SH-SY5Y (cell line): ENCODE results near the gene DYNC2H1.

ENCODE experiments used
- GATA2 ChIP-seq: IDR thresholded peaks from 2 replicates; pipeline ENCODE4 v1.6.1; 2011; ENCODE audit warnings: mild to moderate bottlenecking, low read depth, low read length
- GATA3 ChIP-seq: IDR thresholded peaks from 2 replicates; pipeline ENCODE4 v1.6.1; 2011; ENCODE audit warnings: low read depth, mild to moderate bottlenecking, low read length, moderate library complexity

DNA sequence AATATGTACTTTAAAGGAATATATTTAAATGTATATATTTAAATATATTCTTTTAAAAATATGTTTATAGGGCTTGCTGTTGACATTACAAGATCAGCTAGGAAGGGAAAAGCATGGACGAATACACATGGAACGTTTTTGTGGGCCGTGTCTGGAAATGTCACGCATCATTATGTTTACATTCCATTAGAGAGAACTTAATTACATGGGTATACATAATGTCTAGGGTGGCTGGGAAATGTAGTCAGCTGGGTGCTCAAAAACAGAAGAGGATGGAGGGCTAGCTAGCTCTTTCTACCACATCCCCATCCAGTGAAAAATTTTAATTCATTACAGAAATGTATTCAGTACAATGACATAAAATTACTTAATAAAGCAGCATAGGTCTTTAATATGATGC is 371.2 kb downstream of the DYNC2H1 start:
- no peak for TF ChIP-seq GATA3
- TF ChIP-seq GATA2 = no peak
